NT2/D1 (cell line): ENCODE measurements around the gene LPO.

Source experiments
- SUZ12 ChIP-seq: IDR thresholded peaks from 2 replicates; pipeline ENCODE4 v1.6.1; 2011; ENCODE audit not compliant: insufficient read length, insufficient read depth; ENCODE audit errors: extremely low read depth
- YY1 ChIP-seq: IDR thresholded peaks from 2 replicates; pipeline ENCODE4 v1.6.1; 2011; ENCODE audit not compliant: insufficient read length, insufficient read depth
- ZNF274 ChIP-seq: IDR thresholded peaks from 2 replicates; pipeline ENCODE4 v1.6.1; 2011; ENCODE audit warnings: mild to moderate bottlenecking, low read depth, low read length

DNA sequence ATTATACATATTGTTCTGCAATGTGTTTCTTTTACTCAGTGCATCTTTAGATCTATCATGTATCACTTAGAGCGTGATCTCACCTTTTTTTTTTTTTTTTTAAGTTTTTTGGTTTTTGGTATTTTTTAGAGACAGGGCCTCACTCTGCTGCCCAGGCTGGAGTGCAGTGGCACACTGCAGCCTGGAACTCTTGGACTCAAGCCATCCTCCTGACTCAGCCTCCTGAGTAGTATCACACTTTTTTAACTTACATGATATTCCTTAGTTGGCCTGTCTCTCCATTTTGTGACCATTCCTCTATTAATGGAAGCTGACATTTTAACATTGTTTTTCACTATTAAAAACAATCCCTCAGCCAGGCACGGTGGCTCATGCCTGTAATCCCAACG is 47.0 kb downstream of the LPO start:
- TF ChIP-seq YY1 (no peak), ZNF274 (no peak), SUZ12 (no peak)
